ENCODE measurements around the gene FADS3.
A peak's percentile ranks its signal among the peaks of the same experiment; 100 is the strongest.

Gene FADS3

GRCh38 chr11:61837411-61838005 is 53.8 kb downstream of the FADS3 start:
- DNase-seq, result no peak

- no peak for DNase-seq
Observed at GRCh38 chr11:61836193-61836592, 55.2 kb downstream of the FADS3 start.

GRCh38 chr11:61834278-61835048 is 56.9 kb downstream of the FADS3 start:
- DNase-seq, result peak in 31 of 51 donors; percentile 24 to 70 (median 48)

GRCh38 chr11:61833926-61834277 is 57.4 kb downstream of the FADS3 start:
- DNase-seq, result peak in 1 of 51 donors; percentile 35

- DNase-seq, result peak in 1 of 51 donors; percentile 48
Observed at GRCh38 chr11:61833471-61833870, 57.9 kb downstream of the FADS3 start.

DNA sequence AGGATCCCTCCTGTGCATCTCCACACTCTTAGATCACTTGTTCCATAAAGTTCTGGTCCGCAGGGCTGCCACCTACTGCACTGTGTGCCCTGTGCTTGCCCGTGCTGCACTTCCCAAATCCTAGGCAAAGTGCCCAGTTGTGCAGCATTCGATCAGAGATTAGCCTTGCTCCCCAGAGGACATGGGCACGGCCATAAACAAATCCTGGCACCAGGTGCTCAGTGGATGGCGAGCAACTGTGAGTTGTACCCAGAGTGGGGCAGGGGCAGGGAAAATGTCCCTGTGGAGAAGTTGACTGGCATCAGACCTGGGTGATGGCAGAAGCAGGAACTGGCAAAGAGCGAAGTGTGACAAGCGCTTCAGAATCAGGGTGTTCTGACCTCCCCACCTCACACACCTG is 58.6 kb downstream of the FADS3 start:
- DNase-seq, result peak in 1 of 51 donors; percentile 9

DNA sequence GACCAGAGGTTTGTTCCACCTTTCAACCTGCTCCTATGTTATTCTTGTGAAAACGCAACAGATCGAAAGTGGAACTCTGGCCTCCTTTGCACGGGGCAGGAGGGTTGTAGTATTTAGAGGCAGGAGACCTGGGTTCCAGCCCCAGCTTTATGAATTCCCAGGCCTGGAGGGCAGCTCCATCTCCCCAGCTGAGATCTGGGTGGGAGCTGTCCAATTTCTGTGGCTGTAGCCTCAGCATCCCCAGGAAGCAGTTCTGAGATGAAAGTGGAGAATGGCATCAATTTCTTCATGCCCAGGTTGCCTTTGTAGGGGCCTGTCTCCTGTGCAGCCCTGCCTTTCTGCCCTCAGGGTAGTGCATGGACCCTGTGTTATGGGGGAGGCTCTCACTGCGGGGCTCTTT is 59.1 kb downstream of the FADS3 start:
- DNase-seq, result no peak

- DNase-seq, result no peak
Observed at GRCh38 chr11:61830237-61831105, 60.9 kb downstream of the FADS3 start.

DNA sequence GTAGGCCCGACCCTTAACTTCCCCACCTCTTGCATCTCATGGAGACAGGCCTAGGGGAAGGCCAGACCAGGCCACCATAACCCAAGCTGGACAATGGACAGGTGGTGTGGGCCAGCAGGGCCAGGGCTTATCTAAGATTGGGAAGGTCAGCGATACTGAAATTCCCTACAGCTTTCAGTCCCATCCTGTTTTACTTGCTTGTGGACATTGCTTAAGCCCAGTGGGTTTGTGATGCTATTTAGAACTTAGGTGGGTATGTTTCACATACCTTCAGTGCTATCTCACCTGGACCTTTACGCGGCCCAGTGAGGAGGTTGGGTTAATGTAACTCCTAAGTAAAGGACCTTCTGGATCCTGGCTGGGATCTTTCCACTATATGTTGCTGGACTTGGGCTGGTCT is 61.5 kb downstream of the FADS3 start:
- no peak for DNase-seq

DNA sequence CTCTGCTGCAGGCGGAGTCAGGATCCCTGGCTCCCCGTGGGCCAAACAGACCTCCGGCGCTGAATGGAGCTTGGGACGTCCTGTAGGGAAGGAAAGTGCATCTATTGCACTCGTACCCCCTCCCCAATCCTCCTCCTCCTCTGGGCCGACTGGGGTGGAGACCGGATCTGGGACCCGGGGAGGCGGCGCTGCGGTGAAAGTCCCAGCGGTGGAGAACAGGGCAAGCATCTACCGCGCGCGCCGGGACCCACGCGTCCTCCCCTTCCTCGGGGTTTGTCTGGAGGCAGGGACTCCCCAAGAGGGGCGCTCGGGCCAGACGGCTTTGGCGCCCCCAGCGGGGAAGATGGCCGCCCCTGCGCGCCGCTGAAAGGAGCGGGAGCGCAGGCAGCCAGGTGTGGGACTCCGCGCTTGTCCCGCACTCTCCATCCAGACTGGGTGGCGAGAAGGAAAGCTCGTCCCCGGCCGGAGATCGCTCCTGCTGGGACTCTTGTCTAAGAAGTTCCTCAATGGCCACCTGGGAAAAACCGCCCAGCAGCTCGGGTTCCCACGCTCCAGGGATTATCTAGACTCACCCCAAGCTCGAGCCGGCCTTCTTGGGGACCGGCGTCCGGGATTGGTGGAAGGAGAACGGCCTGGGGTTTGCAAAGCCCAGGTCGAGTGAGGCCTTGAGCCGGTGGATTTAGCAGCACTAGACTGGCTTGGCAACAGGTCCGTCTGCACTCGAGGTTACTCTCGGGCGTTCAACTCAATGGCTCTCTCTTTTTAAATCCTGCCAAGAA is 62.5 kb downstream of the FADS3 start:
- DNase-seq, result peak in 31 of 51 donors; percentile 17 to 77 (median 45)

- DNase-seq, result no peak
Observed at GRCh38 chr11:61828379-61828628, 63.0 kb downstream of the FADS3 start.

DNA sequence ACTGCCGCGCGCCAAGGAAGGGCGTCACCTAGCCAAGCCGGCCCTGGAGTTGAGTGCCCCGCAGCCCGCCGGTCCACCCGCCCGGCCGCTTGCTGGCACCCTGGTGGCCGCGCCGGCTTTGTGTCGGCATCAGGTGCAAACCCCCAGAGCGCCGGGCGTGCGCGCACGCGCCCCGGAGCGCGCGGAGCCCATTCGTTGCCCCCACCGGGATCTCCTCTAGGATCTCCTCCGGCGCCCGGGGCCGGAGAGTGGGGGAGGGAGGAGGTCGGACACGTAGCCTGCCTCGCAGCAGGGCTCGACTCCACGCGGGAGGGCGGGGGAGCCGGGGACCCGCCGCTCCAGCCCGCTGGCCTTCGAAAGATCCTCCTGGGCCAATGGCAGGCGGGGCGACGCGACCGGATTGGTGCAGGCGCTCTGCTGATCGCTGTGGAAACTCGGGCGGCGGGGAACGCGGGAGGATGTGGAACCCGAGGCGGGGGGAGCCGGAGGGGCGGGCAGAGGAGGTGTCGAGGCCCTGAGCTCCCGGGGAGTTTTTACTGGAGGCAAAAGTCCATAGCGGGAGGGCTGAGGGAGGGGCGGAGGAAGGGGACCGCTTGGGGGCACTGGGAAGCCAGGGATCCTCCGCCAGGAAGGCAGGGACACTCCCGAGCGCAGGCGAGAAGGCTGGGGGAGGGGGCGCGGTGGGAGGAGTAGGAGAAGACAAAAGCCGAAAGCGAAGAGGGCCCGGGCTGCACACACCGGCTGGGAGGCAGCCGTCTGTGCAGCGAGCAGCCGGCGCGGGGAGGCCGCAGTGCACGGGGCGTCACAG is 63.6 kb downstream of the FADS3 start, which contains the start of gene FADS2:
FADS2 (plus strand) TSS at position 730 of the 808 bp plus-strand sequence. CDS start 91 bp downstream, outside the sequence.
- DNase-seq, result peak; percentile 60 to 99 (median 94)

GRCh38 chr11:61826930-61827570 is 64.3 kb downstream of the FADS3 start:
- DNase-seq, result peak in 9 of 51 donors; percentile 37 to 73 (median 59)
